CD4-positive, alpha-beta T cell treated with Interleukin-6 at 100 ng/mL for 8 hours (primary cell): ENCODE measurements around the gene EFR3B.
"Not testable (repeated sequence)": the region's sequence is repeated elsewhere in the genome, so short reads cannot be mapped to it uniquely, and the experiment has no call there.

ENCODE experiments used
- DNase-seq: peaks from one replicate; pipeline ENCODE4 v3.0.0-alpha.2; 2020; ENCODE audit warnings: mixed read lengths, low spot score

EFR3B gene

GRCh38 chr2:25150993-25151392 is 109.1 kb downstream of the EFR3B start:
- DNase-seq = not testable (repeated sequence)

DNA sequence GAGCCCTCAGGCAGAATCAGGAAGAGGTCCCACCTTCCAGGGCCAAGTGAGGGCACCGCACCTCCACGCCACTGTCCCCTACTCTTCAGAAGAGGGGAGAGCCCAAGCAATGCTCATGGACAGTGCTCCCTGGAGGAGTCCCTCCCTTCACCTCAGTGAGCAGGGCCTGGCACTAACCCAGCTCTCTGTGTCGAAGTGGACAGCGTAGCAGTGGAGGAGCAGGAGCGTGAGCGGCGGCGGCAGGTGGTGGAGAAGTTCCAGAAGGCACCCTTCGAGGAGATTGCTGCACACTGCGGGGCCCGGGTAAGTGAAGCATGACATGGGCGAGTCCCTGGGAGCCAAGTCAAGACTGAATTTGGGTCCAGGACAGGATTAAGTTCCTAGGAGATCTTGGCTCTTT is 109.8 kb downstream of the EFR3B start:
- DNase-seq = no peak

GRCh38 chr2:25155401-25155800 is 113.5 kb downstream of the EFR3B start:
- no peak for DNase-seq

DNA sequence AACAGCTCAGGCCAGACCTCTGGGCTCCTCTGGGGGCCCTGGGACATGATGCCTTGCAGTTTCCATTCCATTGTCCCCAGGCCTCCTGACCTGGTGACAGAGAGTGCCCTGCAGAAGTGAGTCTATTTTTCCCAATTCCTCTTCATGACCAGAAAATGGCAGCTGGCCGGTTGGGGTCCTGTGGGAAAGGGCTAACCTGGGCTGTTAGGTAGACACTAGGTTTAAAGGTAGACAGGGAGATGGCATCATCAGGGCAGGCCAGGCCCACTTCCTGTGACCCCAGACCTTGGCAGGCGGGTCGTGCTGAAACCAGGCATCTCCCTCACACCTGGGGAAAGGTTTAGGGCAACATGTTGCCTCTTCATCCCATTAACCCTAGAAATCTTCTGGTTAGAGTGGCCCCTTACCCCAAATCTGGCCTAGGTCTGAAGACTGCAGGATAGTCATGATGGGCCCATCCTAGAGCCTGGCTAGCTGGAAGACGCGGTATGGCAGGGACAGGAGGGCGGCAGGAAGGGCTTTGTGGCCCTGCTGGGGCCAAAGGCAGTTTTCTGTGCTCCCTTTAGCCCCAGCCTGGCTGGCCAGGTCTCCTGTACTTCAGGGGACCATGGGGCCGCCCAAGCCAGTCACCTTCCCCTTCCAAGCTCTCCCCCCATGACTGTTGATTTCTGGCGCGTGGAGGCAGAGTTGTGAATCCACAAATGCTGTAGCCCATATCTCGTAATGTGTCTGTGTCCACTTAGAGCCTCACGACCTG is 116.4 kb downstream of the EFR3B start:
- DNase-seq = no peak

DNA sequence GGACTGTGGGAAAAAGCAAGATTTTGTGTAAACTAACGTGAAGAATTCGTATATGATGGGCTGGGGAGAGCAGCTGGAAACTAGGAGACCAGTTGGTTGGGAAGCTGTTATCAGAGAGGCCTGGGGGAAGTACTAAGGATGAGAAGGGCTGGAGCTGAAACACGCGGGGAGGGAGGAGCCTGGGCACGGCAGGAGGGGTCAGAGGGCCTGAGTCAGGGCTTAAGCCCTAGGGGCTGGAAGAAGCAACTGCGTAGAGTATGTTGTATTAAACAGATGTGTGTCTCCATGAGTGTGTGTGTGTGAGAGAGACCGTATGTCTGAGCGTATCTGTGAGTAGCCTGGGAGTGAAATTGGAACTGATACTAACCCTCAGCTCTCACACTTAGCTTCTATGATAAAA is 118.1 kb downstream of the EFR3B start:
- DNase-seq = no peak

GRCh38 chr2:25160376-25160775 is 118.5 kb downstream of the EFR3B start:
- no peak for DNase-seq

DNA sequence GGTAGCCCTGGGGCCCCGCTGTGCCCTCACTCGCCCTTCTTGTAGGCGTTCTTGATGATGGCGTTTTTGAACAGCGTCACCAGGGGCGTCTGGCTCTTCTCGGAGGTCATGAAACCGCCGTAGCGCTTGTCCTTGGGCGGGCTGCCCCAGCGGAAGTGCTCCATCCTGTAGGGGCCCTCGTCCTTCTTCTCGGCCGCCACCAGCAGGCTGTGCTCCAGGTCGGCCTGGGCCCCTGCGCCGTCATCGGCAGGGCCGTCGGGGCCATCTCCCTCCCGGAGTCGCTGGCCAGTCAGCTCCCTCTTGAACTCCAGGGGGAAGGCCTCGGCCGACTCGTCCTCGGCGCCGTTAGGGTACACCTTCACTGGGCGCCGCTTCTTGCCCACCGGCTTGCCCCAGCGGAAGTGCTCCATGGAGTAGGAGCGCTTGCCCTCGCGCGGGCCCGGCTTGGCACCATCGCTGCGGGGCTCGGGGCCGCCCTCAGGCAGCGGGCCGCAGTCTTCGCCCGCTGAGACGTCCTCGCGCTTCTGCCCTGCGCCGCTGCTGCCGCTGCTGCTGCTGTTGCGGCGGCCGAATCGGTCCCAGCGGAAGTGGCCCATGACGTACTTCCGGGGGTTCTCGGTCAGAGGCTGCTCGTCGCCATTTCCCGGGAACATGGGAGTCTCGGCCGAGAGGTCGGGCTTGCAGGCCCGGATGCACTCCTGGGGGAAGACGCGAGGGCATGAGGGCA is 119.3 kb downstream of the EFR3B start:
- DNase-seq = peak; percentile 53

- not testable (repeated sequence) for DNase-seq
Measured at GRCh38 chr2:25162061-25162460, 120.2 kb downstream of the EFR3B start.

DNA sequence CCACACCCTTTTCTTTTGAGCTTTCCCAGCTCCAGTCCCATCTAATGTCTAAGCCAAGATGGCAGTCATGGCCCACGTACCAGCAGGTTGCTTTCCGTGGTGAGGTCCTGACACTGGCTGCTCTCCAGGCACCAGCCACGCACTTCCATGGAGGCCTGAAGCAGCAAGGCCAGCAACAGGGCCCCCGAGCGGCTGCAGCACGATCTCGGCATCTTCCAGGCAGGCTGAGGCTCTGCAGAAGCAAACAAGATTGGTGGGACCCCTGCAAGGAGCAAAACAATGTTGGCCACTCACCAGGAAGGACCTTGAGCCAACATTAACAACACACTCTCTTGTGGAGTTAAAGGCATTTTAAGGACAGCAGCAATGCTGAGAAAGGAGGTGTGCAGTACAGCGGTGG is 122.7 kb downstream of the EFR3B start:
- no peak for DNase-seq

GRCh38 chr2:25165992-25166875 is 124.4 kb downstream of the EFR3B start:
- DNase-seq = peak; percentile 45

DNA sequence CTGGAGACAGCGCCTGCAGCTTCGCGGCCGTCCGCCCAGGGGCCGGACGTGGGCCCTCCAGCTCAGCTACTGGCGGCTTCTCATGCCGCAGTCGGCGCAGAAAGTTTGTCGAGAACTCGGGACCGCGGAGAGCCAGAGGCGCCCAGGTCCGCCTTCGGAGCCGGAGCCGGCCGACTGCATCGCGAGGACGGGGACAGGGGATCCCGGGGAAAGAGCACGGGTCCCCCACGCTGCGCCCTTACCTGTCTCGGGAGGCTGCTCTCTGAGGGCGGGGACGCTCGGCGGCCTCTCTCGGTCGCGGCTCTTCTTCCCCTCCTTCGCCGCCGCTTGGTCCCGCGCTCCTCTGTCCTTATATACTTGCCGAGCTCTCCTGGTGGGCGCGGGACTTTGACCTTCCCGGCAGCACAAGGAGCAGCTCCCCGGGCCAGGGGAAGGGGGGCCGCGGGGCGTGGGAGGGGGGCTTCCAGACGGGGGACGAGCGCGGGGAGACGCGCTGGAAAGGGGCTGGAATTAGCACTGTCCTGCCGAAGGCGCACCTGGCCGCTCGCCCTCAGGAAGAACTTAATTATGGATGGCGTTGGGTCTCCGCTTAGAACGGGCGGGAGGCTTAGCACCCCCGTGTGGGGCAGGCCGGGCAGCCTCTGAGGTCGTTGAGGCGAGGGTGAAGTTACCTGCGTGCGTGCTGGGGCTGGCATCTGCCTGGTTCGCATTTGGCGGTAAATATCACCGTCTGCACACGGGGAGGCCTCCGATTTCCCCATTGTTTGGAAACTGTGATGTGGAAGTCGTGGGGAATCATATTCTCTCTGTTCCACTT is 126.6 kb downstream of the EFR3B start, which contains the start of gene POMC:
Gene POMC (minus strand): TSS at position 325 of the 817 bp plus-strand sequence. CDS start 3,808 bp downstream, outside the sequence.
- peak; percentile 16 for DNase-seq

- no peak for DNase-seq
Measured at GRCh38 chr2:25169073-25169470, 127.2 kb downstream of the EFR3B start.

DNA sequence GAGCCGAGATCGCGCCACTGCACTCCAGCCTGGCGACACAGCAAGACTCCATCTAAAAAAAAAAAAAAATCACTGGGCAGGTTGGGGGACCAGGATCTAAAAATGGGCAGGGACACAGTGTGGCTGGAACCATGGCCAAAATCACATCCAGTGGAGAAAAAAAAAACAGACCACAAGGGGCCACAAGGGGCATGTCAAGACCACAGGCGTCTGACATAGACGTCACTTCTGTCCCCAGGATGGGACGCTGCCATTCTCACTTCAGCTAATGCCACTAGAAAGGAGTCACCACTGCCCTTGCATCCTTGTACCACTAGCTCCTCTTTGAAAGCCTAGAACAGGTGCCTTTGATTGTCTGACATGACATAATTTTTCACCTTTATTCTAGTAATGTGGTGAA is 129.0 kb downstream of the EFR3B start:
- no peak for DNase-seq

DNA sequence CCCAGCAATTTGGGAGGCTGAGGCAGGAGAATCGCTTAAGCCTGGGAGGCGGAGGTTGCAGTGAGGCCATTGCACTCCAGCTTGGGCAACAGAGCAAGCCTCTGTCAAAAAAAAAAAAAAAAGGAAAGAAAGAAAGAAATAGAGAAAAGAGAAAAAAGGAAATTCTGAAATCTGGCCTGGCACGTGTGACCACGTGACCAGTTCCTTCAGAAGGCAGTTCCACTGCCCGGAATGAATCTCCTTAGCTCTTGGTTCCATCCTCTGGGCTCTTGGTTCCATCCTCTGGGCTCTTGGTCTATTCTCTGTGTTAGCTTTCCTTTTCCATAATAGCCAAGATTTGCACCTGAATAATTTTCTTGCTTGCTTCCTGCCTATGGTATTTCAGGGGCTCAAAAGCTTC is 131.8 kb downstream of the EFR3B start:
- DNase-seq = no peak

DNA sequence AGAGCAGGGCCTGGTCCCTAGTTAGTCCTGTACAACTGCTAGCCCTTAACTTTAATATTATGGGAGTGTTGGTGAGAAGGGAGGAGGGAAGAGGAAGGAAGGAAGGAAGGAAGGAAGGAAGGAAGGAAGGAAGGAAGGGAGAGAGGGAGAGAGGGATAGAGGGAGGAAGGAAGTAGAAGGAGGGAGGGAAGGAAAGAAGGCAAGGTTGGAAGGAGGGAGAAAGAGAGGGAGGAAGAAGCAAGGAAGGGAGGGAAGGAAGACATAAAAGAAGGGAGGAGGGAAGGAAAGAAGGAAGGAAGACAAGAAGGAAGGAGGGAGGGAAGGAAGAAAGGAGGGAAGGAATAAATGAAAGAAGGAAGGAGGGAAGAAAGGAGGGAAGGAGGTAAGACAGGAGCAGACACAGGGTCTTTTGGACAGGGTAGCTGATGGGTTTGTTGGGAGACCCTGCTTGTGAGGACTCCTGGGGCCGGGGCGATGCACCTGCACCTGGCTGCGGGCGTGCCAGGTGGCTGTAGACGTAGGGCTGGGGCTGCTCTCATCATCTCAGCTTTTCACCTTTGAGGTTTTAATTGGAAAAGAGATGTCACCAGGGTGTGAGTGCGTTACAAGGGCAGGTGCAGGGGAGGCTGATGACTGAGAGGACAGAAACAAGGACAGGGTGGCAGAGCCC is 132.5 kb downstream of the EFR3B start:
- DNase-seq = no peak

- DNase-seq = no peak
Measured at GRCh38 chr2:25176138-25176537, 134.3 kb downstream of the EFR3B start.

DNA sequence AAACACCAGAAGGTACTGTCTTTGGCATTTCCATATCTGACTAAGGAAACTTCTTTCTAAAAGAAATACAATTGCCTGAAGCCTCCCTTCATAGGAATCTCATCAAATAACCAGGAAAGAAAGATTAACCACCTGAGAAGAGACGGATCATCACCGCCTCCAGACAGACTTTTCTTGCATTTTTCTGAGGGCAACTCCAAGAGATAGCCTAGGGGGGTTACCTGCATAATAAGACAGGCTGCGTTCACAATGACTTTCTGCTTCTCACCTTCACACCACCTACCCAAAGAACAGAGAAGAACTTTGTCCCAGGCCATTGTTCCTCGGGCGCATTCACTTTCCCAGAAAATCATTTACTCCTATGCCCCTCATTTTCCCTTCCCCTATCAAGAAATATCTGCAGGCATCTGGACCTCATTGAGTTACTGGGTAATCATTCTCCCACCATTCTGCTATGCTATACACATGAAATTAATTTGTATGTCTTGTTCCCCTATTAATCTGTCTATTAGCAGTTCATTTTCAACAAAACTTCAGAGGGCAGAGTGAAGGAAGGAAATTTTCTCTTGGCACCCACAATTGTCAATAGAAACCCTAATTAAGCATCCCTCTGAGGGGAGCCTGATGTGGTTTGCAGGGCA is 134.8 kb downstream of the EFR3B start:
- DNase-seq = no peak

- no peak for DNase-seq
Measured at GRCh38 chr2:25177211-25177611, 135.3 kb downstream of the EFR3B start.

DNA sequence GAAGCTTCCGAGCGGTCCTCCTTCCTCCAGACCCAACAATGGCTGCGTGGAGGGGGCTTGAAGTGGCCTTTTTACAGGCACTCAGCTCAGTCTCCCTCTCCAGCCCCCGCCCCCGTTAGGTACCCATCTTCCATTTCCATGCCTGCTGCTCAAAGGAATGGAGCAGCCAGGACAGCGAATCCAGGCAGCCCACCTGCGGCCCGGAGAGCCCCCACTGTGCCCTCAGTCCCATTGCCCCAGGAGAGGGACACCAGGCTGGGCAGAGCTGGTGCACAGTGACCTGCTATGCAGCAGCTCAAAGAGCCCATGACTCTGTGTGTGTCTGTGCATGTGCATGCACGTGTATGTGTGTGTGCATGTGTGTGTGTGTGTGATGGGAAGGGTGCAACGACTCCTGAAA is 137.1 kb downstream of the EFR3B start:
- no peak for DNase-seq

GRCh38 chr2:25184254-25184653 is 142.4 kb downstream of the EFR3B start:
- no peak for DNase-seq
